Heart right ventricle (tissue), 16 donors: ENCODE results near the gene DNAH1. TPM values are rescaled to one million over a fixed set of nuclear protein-coding genes. Genes with fewer than 3 reads are reported as not detected.
"Not testable (repeated sequence)": the region's sequence is repeated elsewhere in the genome, so short reads cannot be mapped to it uniquely, and the experiment has no call there.

Source experiments
- ATAC-seq, 8 donors: fragments of 200-7000 bp; cut with Tn5 transposase; one replicate each; pipeline ENCODE4 v1.9.1; 2020; ENCODE audit warnings: mild to moderate bottlenecking in 8 of 8, moderate library complexity in 8 of 8, moderate number of reproducible peaks in 1 of 8
- DNase-seq, 2 donors: peaks; one replicate each; pipeline ENCODE4 v3.0.0-alpha.2; 2020
- H3K27ac ChIP-seq, 10 donors: fragments of 200-600 bp; sonication (generic) in 2 of 10; one replicate each; pipeline versions ENCODE4 v1.5.0 to v1.8.0; 2020 to 2022; ENCODE audit warnings: mild to moderate bottlenecking in 3 of 10
- H3K27me3 ChIP-seq, 7 donors: fragments of 200-600 bp; one replicate each; pipeline ENCODE4 v1.8.0; 2021 to 2022; ENCODE audit warnings: mild to moderate bottlenecking in 2 of 7
- H3K36me3 ChIP-seq, 9 donors: fragments of 200-600 bp; sonication (generic) in 1 of 9; one replicate each; pipeline versions ENCODE4 v1.5.0 to v1.8.0; 2020 to 2022; ENCODE audit warnings: mild to moderate bottlenecking in 2 of 9
- H3K4me1 ChIP-seq, 9 donors: fragments of 200-600 bp; sonication (generic) in 1 of 9; one replicate each; pipeline versions ENCODE4 v1.5.0 to v1.8.0; 2020 to 2022; ENCODE audit warnings: mild to moderate bottlenecking in 4 of 9
- H3K4me3 ChIP-seq, 10 donors: fragments of 200-600 bp; sonication (generic) in 2 of 10; one replicate each; pipeline versions ENCODE4 v1.5.0 to v1.8.0; 2020 to 2022; ENCODE audit warnings: mild to moderate bottlenecking in 7 of 10, moderate library complexity in 2 of 10
- H3K9me3 ChIP-seq, 11 donors: fragments of 200-600 bp in 10 of 11; sonication (generic) in 2 of 11; one replicate each; pipeline versions ENCODE4 v1.5.0 to v1.8.0; 2013 to 2022; ENCODE audit warnings: mild to moderate bottlenecking in 2 of 11, control low read depth in 1 of 11, moderate library complexity in 1 of 11
- WGBS, 2 donors: extraction: QIAGEN DNeasy Blood & Tissue Kit; methylation state at CpG; one replicate each; pipeline ENCODE4 v1.1.7; 2013; ENCODE audit warnings: inconsistent platforms in 1 of 2; 5-methylcytosine and 5-hydroxymethylcytosine counted together
- intact Hi-C, 10 donors: fragments of 100-400 bp; cut with DNase I; formaldehyde crosslinking; loops; one replicate each; pipeline versions ENCODE4 v1.11.1 to v1.14.2; 2022
- long read RNA-seq, 3 donors: library from polyadenylated mRNA; unstranded; transcript quantifications; one replicate each; pipeline ENCODE4 v2.0.0, GENCODE V29; 2020 to 2021
- polyA plus RNA-seq, 2 donors: library from polyadenylated mRNA; stranded (reverse); fragments of 200-250 nt; gene quantifications; one replicate each; pipeline ENCODE4 v1.2.3, GENCODE V29; 2013
- total RNA-seq, 10 donors: library from RNA; stranded (reverse); fragmentation: NEBNext Ultra II Directional in 3 of 10; extraction: Animal tissue kit (Norgen Biotek cat#: 25700) in 3 of 10; gene quantifications; one replicate each; pipeline versions ENCODE4 v1.2.1 to v1.2.4, GENCODE V29; 2021 to 2023
- TF ChIP-seq, protein P1 (sequence below), 9 donors: fragments of 200-600 bp; sonication (generic) in 2 of 9; IDR thresholded peaks; one replicate each; pipeline versions ENCODE4 v1.5.0 to v1.8.0; 2021 to 2022; ENCODE audit warnings: antibody characterized with exemption in 9 of 9, mild to moderate bottlenecking in 5 of 9, moderate library complexity in 1 of 9
- donor health status: Arrhythmogenic right ventricular cardiomyopathy.
- donor health status: ischemic (EF 13 %, LVEDD 7.1; RV severe dilation, severe dysfunction).
- donor health status: healthy with polysubstance abuse.
- donor health status: DM: no; HTN: yes; CAD: no.
- donor health status: DM: no; HTN: no; CAD: no.
- donor health status: ischemic (EF 25% LVEDD 6.9; RV normal size, moderate dysfunction).
- donor health status: ischemic (EF 25% LVEDD 5.7; RV mildly dilated, moderate dysfunction).
- donor health status: healthy.
- donor health status: DM: yes; HTN: yes; CAD: no.
- donor health status: Ischemic cardiomyopathy.
- donor health status: ischemic (EF 35%, LVEDD 5.7; RV mildly dilated, moderate dysfunction).
- donor health status: nonischemic (EF 11% LVEDD 7.7; RV severe dilation, severe dysfunction).
- donor health status: DM: yes; HTN: yes; CAD: no.
- donor health status: PGD.
- donor health status: ischemic (EF 29% LVEDD 5.4; RV normal size, mild dysfunction).
- donor health status: nonischemic (EF 23%, LVEDD 6.1; RV moderate dilation, normal function).

DNAH1 gene
- total RNA-seq (1 to 10 TPM; 1.5 to 5.9 (median 2.8) TPM), polyA plus RNA-seq (1 to 10 TPM in 1 of 2 donors, under 1 TPM in 1; 0.99 to 6.4 TPM)
- long read RNA-seq, donor 1, partial matches to known transcripts, result 2 of 3 reads
- long read RNA-seq, donor 1, other reads (novel, unspliced or antisense), result 1 of 3 reads
- long read RNA-seq, donor 2, partial matches to known transcripts, result 0 of 2 reads
- long read RNA-seq, donor 2, other reads (novel, unspliced or antisense), result 2 of 2 reads
- long read RNA-seq, donor 3, partial matches to known transcripts, result 1 of 3 reads
- long read RNA-seq, donor 3, other reads (novel, unspliced or antisense), result 2 of 3 reads

DNA sequence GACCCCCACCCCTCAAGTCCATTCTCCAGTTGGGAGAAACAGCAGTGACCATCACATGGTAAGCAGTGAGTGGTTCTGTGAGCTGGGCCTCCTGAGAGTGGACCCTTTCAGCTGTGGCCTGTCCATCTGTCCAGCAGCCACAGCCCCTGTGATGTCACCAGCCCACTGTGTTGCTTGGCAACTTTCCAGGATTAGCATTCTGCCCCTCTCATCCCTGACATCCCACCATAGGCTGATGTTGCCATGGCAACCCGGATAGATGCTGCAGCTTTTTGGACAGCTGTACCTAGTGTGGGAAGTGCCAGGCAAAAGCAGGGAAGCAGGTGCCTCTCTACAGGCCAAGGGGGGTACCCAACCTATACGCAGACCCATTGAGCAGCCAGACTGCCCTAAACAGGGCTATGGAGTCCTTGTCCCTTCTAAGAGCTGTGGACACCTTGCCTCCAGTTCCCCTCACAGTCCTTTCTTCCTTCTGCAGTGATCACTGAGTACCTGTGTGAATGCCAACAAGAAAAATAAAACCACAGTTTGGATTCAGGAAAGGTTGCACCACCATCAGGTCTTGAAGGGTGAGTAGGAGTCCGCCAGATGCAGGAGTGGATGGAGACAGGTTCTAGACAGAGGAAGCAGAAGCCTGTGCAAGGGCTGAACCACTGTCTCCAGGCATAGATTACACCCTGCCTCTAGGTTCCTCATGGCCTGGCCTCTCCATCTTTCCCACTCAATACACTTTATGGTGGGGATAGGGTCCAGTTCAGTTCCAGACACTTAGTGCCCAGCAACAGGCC, at the start of gene DNAH1:
DNAH1 (plus strand) TSS at position 343 of the 788 bp plus-strand sequence. CDS start 6,124 bp downstream, outside the sequence.
- no peaks in the 10 kb centered on the region for H3K27me3 ChIP-seq

DNA sequence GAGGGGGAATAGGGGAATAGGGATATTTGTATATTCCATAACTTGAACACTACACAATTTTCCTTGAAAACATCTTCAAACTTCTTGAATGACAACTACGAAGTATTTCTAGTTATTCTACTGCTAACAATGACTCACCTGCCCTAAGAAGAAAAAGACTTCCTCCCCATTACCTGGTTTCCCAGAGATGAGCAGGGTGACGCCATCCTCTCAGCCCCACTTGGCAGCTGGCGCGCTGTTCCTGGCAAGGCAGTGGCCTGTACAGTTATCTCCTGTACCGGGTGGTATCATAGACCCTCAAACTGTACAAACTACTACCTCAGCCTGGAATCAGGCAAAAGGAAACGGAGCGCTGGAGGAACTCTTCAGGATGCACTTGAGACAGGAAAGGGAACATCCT, 48.1 kb upstream of the DNAH1 start:
- ATAC-seq, result peak in 1 of 8 donors; percentile 28
- intact Hi-C loops, result no loop called here
- Histone ChIP-seq H3K9me3 (no peaks in the 10 kb centered on the region), H3K27me3 (no peaks in the 10 kb centered on the region), H3K4me1 (peaks cover 0 to 66% (median 52%) of the 10 kb centered on the region in 9 donors), H3K4me3 (no peak overlapping the region), H3K27ac (peak overlapping the region in 2 of 10 donors; percentile 16 to 89), H3K36me3 (peaks cover 0 to 94% (median 64%) of the 10 kb centered on the region in 9 donors)
- 62 to 74% methylated on average over 7 of the region's 7 CpGs for WGBS, 2 donors
- DNase-seq, result no peak
- TF ChIP-seq, protein P1, sequence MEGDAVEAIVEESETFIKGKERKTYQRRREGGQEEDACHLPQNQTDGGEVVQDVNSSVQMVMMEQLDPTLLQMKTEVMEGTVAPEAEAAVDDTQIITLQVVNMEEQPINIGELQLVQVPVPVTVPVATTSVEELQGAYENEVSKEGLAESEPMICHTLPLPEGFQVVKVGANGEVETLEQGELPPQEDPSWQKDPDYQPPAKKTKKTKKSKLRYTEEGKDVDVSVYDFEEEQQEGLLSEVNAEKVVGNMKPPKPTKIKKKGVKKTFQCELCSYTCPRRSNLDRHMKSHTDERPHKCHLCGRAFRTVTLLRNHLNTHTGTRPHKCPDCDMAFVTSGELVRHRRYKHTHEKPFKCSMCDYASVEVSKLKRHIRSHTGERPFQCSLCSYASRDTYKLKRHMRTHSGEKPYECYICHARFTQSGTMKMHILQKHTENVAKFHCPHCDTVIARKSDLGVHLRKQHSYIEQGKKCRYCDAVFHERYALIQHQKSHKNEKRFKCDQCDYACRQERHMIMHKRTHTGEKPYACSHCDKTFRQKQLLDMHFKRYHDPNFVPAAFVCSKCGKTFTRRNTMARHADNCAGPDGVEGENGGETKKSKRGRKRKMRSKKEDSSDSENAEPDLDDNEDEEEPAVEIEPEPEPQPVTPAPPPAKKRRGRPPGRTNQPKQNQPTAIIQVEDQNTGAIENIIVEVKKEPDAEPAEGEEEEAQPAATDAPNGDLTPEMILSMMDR (IDR thresholded peaks at IDR 0.05), result no peak

More for the DNA sequence above, at the start of gene DNAH1:
- H3K9me3 ChIP-seq, result no peaks in the 10 kb centered on the region
- peak within 1 kb of the TSS in 6 of 10 donors; percentile 30 to 48 (median 46) for H3K4me3 ChIP-seq
- WGBS, 2 donors, result 87 to 91% methylated on average over 3 of the region's 3 CpGs
- TF ChIP-seq, protein P1 (IDR thresholded peaks at IDR 0.05), result no peak
- peaks cover 8 to 37% (median 25%) of the 10 kb centered on the region in 9 donors for H3K4me1 ChIP-seq
- intact Hi-C loops, result no loop called here
- peaks cover 0 to 5% (median 0%) of the 10 kb centered on the region in 9 donors for H3K36me3 ChIP-seq
- ATAC-seq (no peak), DNase-seq (no peak)
- H3K27ac ChIP-seq, result peak within 1 kb of the TSS in 2 of 10 donors; percentile 8 to 30

DNA sequence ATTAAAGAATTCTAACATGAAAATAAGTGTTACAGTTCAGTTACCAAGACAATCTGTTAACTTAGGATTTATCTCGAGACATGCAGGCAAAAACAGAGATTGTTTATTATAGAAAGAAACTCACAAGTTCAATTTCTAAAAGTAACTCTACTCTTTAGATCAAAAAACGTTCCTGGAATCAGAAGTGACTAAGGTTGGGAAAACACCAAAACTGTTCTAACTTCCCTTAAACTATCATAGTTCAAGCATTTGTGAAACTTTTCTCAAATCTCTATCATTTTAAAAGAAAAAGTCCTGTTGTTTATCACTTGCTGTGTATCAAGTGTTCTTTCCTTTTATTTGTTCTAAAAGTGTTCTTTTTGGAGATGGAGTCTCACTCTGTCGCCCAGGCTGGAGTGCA, 46.3 kb upstream of the DNAH1 start:
- peaks cover 0 to 92% (median 47%) of the 10 kb centered on the region in 9 donors for H3K36me3 ChIP-seq
- DNase-seq (no peak), ATAC-seq (no peak)
- no peaks in the 10 kb centered on the region for H3K27me3 ChIP-seq
- H3K9me3 ChIP-seq, result no peaks in the 10 kb centered on the region
- H3K4me1 ChIP-seq, result peaks cover 0 to 77% (median 69%) of the 10 kb centered on the region in 9 donors
- TF ChIP-seq, protein P1 (IDR thresholded peaks at IDR 0.05), result no peak
- 48 to 59% methylated on average over 3 of the region's 3 CpGs for WGBS, 2 donors
- peak overlapping the region in 1 of 10 donors; percentile 8 for H3K4me3 ChIP-seq
- intact Hi-C loops, result loop anchor here in 1 of 10 donors (5.0 kb wide), 1 partner anchor 32 kb away; the partner anchor contains the start of gene TWF2
- peak overlapping the region in 8 of 10 donors; percentile 37 to 89 (median 52) for H3K27ac ChIP-seq

DNA sequence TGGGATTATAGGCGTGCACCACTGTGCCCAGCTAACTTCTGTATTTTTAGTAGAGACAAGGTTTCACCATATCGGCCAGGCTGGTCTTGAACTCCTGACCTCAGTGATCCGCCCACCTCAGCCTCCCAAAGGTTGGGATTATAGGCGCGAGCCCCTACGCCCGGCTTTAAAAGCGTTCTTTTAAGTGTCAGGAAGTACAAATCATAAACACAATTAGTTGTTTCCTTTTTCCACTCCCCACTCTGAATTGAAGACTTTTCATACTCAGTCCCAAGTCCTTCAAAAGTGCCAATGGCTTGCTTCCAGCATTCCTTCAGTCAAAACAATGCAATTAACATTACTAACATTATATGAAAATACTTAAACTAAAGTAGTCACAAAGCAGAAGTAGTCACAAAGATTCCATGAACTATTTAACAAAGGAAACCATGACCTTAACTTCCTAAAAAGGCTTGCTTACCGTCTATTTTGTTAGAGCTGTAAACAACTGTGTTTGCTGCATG, 45.8 kb upstream of the DNAH1 start:
- ATAC-seq (peak in 7 of 8 donors; percentile 24 to 71 (median 52)), DNase-seq (no peak)
- peak overlapping the region in 8 of 10 donors; percentile 37 to 89 (median 52) for H3K27ac ChIP-seq
- intact Hi-C loops, result loop anchor here in 1 of 10 donors (5.0 kb wide), 1 partner anchor 33 kb away; the partner anchor contains the start of gene TWF2
- no peaks in the 10 kb centered on the region for H3K27me3 ChIP-seq
- H3K4me1 ChIP-seq, result peaks cover 0 to 82% (median 74%) of the 10 kb centered on the region in 9 donors
- H3K36me3 ChIP-seq, result peaks cover 0 to 92% (median 43%) of the 10 kb centered on the region in 9 donors
- 34 to 41% methylated on average over 9 of the region's 9 CpGs for WGBS, 2 donors
- H3K4me3 ChIP-seq, result peak overlapping the region in 1 of 10 donors; percentile 8
- no peaks in the 10 kb centered on the region for H3K9me3 ChIP-seq
- TF ChIP-seq, protein P1 (IDR thresholded peaks at IDR 0.05), result no peak

DNA sequence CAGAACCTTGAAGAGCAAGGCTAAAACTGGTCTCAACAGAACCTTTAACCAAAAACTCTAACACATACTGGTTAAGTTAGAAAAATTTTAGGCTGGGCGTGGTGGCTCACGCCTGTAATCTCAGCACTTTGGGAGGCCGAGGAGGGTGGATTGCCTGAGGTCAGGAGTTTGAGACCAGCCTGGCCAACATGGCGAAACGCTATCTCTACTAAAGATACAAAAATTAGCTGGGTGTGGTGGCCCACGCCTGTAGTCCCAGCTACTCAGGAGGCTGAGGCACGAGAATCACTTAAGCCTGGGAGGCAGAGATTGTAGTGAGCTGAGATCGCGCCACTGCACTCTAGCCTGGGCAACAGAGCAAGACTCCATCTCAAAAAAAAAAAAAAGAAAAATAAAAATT, 43.9 kb upstream of the DNAH1 start:
- Histone ChIP-seq H3K27ac (peak overlapping the region in 3 of 10 donors; percentile 38 to 89 (median 45)), H3K4me1 (peaks cover 0 to 98% (median 93%) of the 10 kb centered on the region in 9 donors), H3K36me3 (peaks cover 0 to 78% (median 25%) of the 10 kb centered on the region in 9 donors)
- WGBS, 2 donors, result 94 to 95% methylated on average over 9 of the region's 9 CpGs
- intact Hi-C loops, result loop anchor here in 1 of 10 donors (5.0 kb wide), 1 partner anchor 35 kb away; the partner anchor contains the start of gene TWF2
- H3K9me3 ChIP-seq, H3K27me3 ChIP-seq, ATAC-seq, DNase-seq, H3K4me3 ChIP-seq: not testable (repeated sequence)
